ENCODE results near the gene PRKAR2B. TPM values are rescaled to one million over a fixed set of nuclear protein-coding genes. Genes with fewer than 3 reads are reported as not detected.
"Not testable (repeated sequence)": the region's sequence is repeated elsewhere in the genome, so short reads cannot be mapped to it uniquely, and the experiment has no call there.

PRKAR2B gene
- total RNA-seq, 2 donors from 2014 or later, result 12.4 to 65.7 TPM

DNA sequence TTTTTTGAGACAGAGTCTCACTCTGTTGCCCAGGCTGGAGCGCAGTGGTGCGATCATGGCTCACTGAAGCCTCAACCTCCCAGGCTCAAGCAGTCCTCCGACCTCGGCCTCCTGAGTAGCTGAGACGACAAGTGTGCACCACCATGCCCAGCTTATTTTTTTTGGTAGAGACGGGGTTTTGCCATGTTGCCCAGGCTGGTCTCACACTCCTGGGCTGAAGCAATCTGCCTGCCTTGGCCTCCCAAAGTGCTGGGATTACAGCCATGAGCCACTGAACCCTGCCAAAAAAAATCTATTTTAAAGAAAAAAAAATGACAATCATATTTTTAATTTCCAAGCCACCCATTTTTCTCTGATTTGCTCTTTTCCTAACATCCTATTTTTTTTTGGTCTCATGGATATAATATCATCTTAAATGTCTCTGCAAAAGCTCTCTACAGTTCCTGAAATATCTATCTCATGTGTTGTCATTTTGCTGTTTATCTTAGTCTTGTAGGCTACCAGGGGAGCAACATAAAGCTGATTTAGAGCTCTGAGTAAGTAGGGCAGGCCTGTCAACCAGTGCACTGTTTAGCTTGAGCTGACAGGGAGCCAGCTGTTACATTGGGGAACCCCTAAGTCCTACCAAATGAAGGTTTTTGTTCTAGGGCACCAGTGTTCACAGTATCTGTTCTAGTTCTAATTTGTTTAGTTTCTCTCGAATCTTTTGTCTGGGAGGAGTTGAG, 94.4 kb downstream of the PRKAR2B start:
- Histone ChIP-seq H3K4me3 (no peak overlapping the region), H3K27me3 (replicated peaks; ENCODE audit: insufficient read depth) (no peaks in the 10 kb centered on the region), H3K4me1 (replicated peaks) (no peaks in the 10 kb centered on the region), H3K27ac (no peak overlapping the region), H3K36me3 (no peaks in the 10 kb centered on the region), H3K9me3 (no peaks in the 10 kb centered on the region)
- WGBS, result 81% methylated on average over 7 of the region's 7 CpGs
- TF ChIP-seq, protein P1, sequence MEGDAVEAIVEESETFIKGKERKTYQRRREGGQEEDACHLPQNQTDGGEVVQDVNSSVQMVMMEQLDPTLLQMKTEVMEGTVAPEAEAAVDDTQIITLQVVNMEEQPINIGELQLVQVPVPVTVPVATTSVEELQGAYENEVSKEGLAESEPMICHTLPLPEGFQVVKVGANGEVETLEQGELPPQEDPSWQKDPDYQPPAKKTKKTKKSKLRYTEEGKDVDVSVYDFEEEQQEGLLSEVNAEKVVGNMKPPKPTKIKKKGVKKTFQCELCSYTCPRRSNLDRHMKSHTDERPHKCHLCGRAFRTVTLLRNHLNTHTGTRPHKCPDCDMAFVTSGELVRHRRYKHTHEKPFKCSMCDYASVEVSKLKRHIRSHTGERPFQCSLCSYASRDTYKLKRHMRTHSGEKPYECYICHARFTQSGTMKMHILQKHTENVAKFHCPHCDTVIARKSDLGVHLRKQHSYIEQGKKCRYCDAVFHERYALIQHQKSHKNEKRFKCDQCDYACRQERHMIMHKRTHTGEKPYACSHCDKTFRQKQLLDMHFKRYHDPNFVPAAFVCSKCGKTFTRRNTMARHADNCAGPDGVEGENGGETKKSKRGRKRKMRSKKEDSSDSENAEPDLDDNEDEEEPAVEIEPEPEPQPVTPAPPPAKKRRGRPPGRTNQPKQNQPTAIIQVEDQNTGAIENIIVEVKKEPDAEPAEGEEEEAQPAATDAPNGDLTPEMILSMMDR (IDR thresholded peaks at IDR 0.05), result no peak
- no peak for TF ChIP-seq POLR2AphosphoS5 (IDR thresholded peaks at IDR 0.05)
- TF ChIP-seq POLR2A (IDR thresholded peaks at IDR 0.05), result no peak
- intact Hi-C loops (cut with DNase I), result no loop called here
- DNase-seq (ENCODE audit: low spot score), result no peak

DNA sequence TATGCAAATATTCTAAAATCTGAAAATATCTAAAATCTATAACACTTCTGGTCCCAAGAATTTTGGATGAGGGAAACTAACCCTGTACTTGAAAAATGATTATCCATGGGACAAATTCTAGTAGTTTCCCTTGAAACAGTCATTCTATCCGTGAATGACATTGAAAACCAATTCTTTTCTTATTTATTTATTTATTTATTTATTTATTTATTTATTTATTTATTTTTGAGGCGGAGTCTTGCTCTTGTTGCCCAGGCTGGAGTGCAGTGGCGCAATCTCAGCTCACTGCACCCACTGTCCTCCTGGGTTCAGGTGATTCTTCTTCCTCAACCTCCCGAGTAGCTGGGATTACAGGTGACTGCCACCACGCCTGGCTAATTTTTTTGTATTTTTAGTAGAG, 99.4 kb downstream of the PRKAR2B start:
- intact Hi-C loops (cut with DNase I); DNase-seq (ENCODE audit: low spot score); H3K36me3 ChIP-seq; H3K27ac ChIP-seq; H3K4me1 ChIP-seq (replicated peaks); H3K27me3 ChIP-seq (replicated peaks; ENCODE audit: insufficient read depth); H3K9me3 ChIP-seq; H3K4me3 ChIP-seq: not testable (repeated sequence)
- 84% methylated on average over 5 of the region's 5 CpGs for WGBS

DNA sequence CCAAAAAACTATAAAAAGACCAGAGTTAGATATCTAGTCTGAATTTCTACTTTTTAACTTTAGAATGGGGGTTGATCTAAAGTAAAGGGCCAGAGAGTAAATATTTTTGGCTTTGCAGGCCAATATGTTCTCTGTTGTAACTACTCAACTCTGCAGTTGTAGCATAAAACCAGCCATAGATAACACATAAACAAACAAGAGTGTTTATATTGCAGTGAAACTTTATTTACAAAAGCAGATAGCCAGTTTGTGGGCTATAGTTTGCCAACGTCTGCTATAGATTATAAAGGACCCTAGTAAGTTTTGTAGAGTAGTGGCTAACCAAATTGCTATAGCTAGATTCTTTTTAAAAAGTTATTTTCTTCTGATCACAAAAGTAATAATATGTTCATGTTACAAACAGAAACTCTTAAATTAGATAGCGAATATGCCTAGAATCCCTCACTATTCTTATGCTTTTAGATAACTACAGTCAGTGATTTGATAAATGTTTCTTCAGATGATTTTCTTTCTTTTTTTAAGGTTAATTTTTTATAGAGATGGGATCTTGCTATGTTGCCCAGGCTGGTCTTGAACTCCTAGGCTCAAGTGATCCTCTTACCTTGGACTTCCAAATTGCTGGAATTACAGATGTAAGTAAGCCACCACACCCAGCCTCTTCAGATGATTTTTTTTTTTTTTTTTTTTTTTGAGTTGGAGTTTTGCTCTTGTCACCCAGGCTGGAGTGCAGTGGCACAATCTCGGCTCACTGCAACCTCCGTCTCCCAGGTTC, 100.7 kb downstream of the PRKAR2B start:
- H3K4me3 ChIP-seq, result no peak overlapping the region
- H3K27me3 ChIP-seq (replicated peaks; ENCODE audit: insufficient read depth), result no peaks in the 10 kb centered on the region
- WGBS, result 82% methylated on average over 4 of the region's 4 CpGs
- no peaks in the 10 kb centered on the region for H3K36me3 ChIP-seq
- intact Hi-C loops (cut with DNase I), result loop anchor here (5.0 kb wide), 2 partner anchors 353 to 483 kb away; partner anchors contain the start of gene CCDC71L
- no peak for DNase-seq (ENCODE audit: low spot score)
- H3K4me1 ChIP-seq (replicated peaks), result no peaks in the 10 kb centered on the region
- no peak overlapping the region for H3K27ac ChIP-seq
- TF ChIP-seq POLR2AphosphoS5 (IDR thresholded peaks at IDR 0.05), result no peak
- TF ChIP-seq, protein P1 (IDR thresholded peaks at IDR 0.05), result no peak
- no peak for TF ChIP-seq POLR2A (IDR thresholded peaks at IDR 0.05)
- no peaks in the 10 kb centered on the region for H3K9me3 ChIP-seq

DNA sequence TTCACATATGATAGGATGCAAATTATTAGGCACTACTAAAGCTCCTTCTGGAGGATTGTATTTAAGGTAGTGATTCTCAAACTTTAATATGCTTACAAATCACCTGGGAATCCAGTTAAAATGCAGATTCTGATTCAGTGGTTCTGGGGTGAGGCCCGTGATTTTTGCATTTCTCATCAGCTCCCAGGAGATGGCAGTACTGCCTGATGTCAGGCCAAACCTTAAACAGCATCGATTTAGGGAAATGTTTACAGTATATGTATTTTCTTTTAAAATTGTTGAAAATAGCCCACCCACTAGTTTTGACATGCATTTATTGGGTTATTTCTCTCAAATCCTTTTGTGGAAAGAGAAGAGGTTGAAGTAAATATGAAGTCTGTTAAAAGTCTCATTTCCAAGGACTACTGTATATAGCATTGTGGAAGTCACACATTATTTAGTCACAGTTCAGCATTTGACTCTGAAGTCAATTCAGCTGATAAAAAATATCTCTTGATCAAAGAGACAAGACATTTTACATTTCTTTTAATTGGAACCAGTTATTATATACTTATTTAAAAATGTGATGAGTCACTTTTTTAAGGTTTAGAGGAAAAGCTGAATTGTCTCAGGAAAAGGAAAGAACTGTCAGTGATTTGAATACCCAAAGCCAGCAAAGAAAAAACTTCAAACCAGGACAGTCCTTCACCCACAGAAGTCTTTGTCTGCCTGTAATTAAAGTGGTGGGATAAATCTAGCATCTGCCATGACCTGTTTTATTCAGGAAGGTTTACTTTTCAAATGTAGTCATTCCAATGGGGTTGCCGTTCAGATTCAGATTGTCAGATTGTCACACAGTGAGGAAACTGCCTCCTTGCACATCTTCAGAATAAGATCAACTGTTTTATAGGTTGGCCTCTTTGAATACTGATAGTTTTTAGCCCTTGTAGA, 103.2 kb downstream of the PRKAR2B start:
- TF ChIP-seq POLR2AphosphoS5 (IDR thresholded peaks at IDR 0.05), result no peak
- no peak for TF ChIP-seq POLR2A (IDR thresholded peaks at IDR 0.05)
- TF ChIP-seq, protein P1 (IDR thresholded peaks at IDR 0.05), result peak in 3 of 4 experiments; percentile 47 to 62 (median 56)
- no peaks in the 10 kb centered on the region for H3K9me3 ChIP-seq
- intact Hi-C loops (cut with DNase I), result loop anchor here (5.0 kb wide), 2 partner anchors 355 to 485 kb away; partner anchors contain the start of gene CCDC71L
- no peaks in the 10 kb centered on the region for H3K36me3 ChIP-seq
- H3K27me3 ChIP-seq (replicated peaks; ENCODE audit: insufficient read depth), result no peaks in the 10 kb centered on the region
- 13% methylated on average over 3 of the region's 3 CpGs for WGBS
- DNase-seq (ENCODE audit: low spot score), result no peak
- H3K27ac ChIP-seq, result no peak overlapping the region
- no peaks in the 10 kb centered on the region for H3K4me1 ChIP-seq (replicated peaks)
- H3K4me3 ChIP-seq, result no peak overlapping the region

DNA sequence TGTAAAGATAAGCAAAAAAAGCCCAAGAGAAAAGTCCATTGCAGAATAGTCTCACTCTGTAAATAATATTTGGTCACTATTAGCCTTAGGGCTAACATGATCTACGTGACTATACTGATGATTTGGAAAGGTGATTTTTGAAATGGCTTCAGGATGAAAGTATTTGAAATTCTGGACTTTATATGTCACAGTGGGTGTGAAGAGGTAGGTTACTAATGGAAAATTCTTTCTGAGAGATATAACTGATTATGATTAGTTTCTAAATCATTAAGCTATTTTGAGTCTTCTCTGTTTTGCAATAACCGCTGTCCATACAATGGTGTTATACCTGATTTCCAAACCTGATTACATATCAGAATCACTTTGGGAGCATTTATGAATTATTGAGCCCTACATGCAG, 104.2 kb downstream of the PRKAR2B start:
- Histone ChIP-seq H3K27ac (no peak overlapping the region), H3K4me3 (no peak overlapping the region), H3K27me3 (replicated peaks; ENCODE audit: insufficient read depth) (no peaks in the 10 kb centered on the region), H3K4me1 (replicated peaks) (no peaks in the 10 kb centered on the region), H3K36me3 (no peaks in the 10 kb centered on the region), H3K9me3 (no peaks in the 10 kb centered on the region)
- TF ChIP-seq POLR2AphosphoS5 (IDR thresholded peaks at IDR 0.05) (no peak), POLR2A (IDR thresholded peaks at IDR 0.05) (no peak)
- TF ChIP-seq, protein P1 (IDR thresholded peaks at IDR 0.05), result no peak
- 81% methylated on average over 2 of the region's 2 CpGs for WGBS
- intact Hi-C loops (cut with DNase I), result loop anchor here (5.0 kb wide), 2 partner anchors 356 to 486 kb away; partner anchors contain the start of gene CCDC71L
- no peak for DNase-seq (ENCODE audit: low spot score)

All from prostate gland (tissue), 2 donors.